GM23338 (cell line): Measurements from ENCODE around the gene CFAP92. TPM values are rescaled to one million over a fixed set of nuclear protein-coding genes. Genes with fewer than 3 reads are reported as not detected.

ENCODE experiments used
- ATAC-seq: fragments of 200-7000 bp; cut with Tn5 transposase; 3 replicates; pipeline ENCODE4 v1.9.1; 2020
- DNase-seq: peaks from one replicate; pipeline ENCODE4 v3.0.0-alpha.2; 2015; ENCODE audit warnings: low spot score
- H2AFZ ChIP-seq: fragments of 200-600 bp; sonication (generic); 2 replicates; pipeline ENCODE4 v1.8.0; 2016; ENCODE audit warnings: antibody characterized with exemption, mild to moderate bottlenecking, moderate library complexity
- H3F3A ChIP-seq: fragments of 200-600 bp; sonication (generic); replicated peaks from 2 replicates; pipeline ENCODE4 v1.8.0; 2017; ENCODE audit warnings: antibody characterized with exemption, mixed run types, low read depth
- H3K27ac ChIP-seq: fragments of 200-600 bp; sonication (generic); 2 replicates; pipeline ENCODE4 v1.6.1; 2016; ENCODE audit warnings: low read depth
- H3K27me3 ChIP-seq: fragments of 200-600 bp; sonication (generic); 2 replicates; pipeline ENCODE4 v1.8.0; 2016; ENCODE audit warnings: mild to moderate bottlenecking, mixed run types, moderate library complexity; ENCODE audit not compliant: insufficient read depth
- H3K36me3 ChIP-seq: fragments of 200-600 bp; sonication (generic); 2 replicates; pipeline ENCODE4 v1.8.0; 2016; ENCODE audit warnings: mild to moderate bottlenecking; ENCODE audit not compliant: insufficient read depth
- H3K4me1 ChIP-seq: fragments of 200-600 bp; sonication (generic); 2 replicates; pipeline ENCODE4 v1.8.0; 2016; ENCODE audit warnings: mild to moderate bottlenecking, moderate library complexity; ENCODE audit not compliant: insufficient read depth
- H3K4me2 ChIP-seq: fragments of 200-600 bp; sonication (generic); 2 replicates; pipeline ENCODE4 v1.7.1; 2017; ENCODE audit warnings: mixed run types
- H3K4me3 ChIP-seq: fragments of 200-600 bp; sonication (generic); 2 replicates; pipeline ENCODE4 v1.6.1; 2016; ENCODE audit warnings: mixed run types
- H3K79me2 ChIP-seq: fragments of 200-600 bp; sonication (generic); replicated peaks from 2 replicates; pipeline ENCODE4 v1.8.0; 2017; ENCODE audit warnings: mild to moderate bottlenecking; ENCODE audit not compliant: insufficient read depth
- H3K9me2 ChIP-seq: fragments of 200-600 bp; sonication (generic); 2 replicates; pipeline ENCODE4 v1.8.0; 2017; ENCODE audit not compliant: insufficient read depth
- H4K20me1 ChIP-seq: fragments of 200-600 bp; sonication (generic); replicated peaks from 2 replicates; pipeline ENCODE4 v1.8.0; 2017; ENCODE audit warnings: mild to moderate bottlenecking; ENCODE audit not compliant: insufficient read depth
- H3K27ac Mint-ChIP-seq: 2 replicates; pipeline ENCODE4 v1.8.0; 2020; ENCODE audit warnings: inconsistent platforms, mild to moderate bottlenecking, moderate library complexity, mixed read lengths
- H3K27me3 Mint-ChIP-seq: 3 replicates; pipeline ENCODE4 v1.8.0; 2022; ENCODE audit warnings: low read depth, mild to moderate bottlenecking, moderate library complexity, mixed read lengths, inconsistent platforms; ENCODE audit not compliant: insufficient read depth, poor library complexity
- H3K36me3 Mint-ChIP-seq: 3 replicates; pipeline ENCODE4 v1.8.0; 2021; ENCODE audit warnings: low read depth, mild to moderate bottlenecking, inconsistent platforms, moderate library complexity, mixed read lengths
- H3K4me1 Mint-ChIP-seq: 3 replicates; pipeline ENCODE4 v1.8.0; 2020; ENCODE audit warnings: mild to moderate bottlenecking, inconsistent platforms, mixed read lengths
- H3K4me3 Mint-ChIP-seq: 3 replicates; pipeline ENCODE4 v1.8.0; 2021; ENCODE audit warnings: moderate library complexity, mild to moderate bottlenecking, inconsistent platforms, mixed read lengths
- H3K9me3 Mint-ChIP-seq: 3 replicates; pipeline ENCODE4 v1.8.0; 2020; ENCODE audit warnings: moderate library complexity, mild to moderate bottlenecking, inconsistent platforms, mixed read lengths
- CREB1 ChIP-seq: fragments of 250-450 bp; sonication (Bioruptor Pico); IDR thresholded peaks from 2 replicates; pipeline ENCODE4 v1.5.0; 2020; ENCODE audit warnings: low read depth, mild to moderate bottlenecking, moderate library complexity
- CTCF ChIP-seq, 2 experiments: fragments of 200-600 bp in 1 of 2; sonication (generic) in 1 of 2; conservative IDR thresholded peaks; 2 replicates each; pipeline versions ENCODE4 v1.5.1 to v1.6.1; 2016 to 2017; ENCODE audit warnings: antibody characterized with exemption in 2 of 2, low read depth in 2 of 2, mild to moderate bottlenecking in 2 of 2, moderate library complexity in 1 of 2
- ETS1 ChIP-seq: IDR thresholded peaks from 2 replicates; pipeline ENCODE4 v1.6.1; 2016; ENCODE audit warnings: antibody characterized with exemption
- EZH2 ChIP-seq: fragments of 200-600 bp; sonication (generic); IDR thresholded peaks from one replicate; pipeline ENCODE4 v1.8.0; 2017; ENCODE audit warnings: antibody characterized with exemption, mild to moderate bottlenecking, low read depth; ENCODE audit not compliant: unreplicated experiment
- EZH2phosphoT487 ChIP-seq: fragments of 200-600 bp; sonication (generic); IDR thresholded peaks from one replicate; pipeline ENCODE4 v1.8.1; 2018; ENCODE audit warnings: antibody characterized with exemption; ENCODE audit not compliant: unreplicated experiment
- NANOG ChIP-seq: IDR thresholded peaks from 2 replicates; pipeline ENCODE4 v1.6.1; 2016; ENCODE audit warnings: antibody characterized with exemption, borderline replicate concordance
- POLR2AphosphoS5 ChIP-seq: IDR thresholded peaks from 2 replicates; pipeline ENCODE4 v1.6.1; 2016; ENCODE audit warnings: antibody characterized with exemption, low read depth
- STAT1 ChIP-seq: IDR thresholded peaks from one replicate; pipeline ENCODE4 v1.6.1; 2016; ENCODE audit warnings: antibody characterized with exemption; ENCODE audit not compliant: unreplicated experiment
- ZNF114 ChIP-seq: fragments of 250-450 bp; sonication (Bioruptor Pico); IDR thresholded peaks from 2 replicates; pipeline ENCODE4 v1.5.0; 2020; ENCODE audit warnings: mild to moderate bottlenecking, moderate library complexity
- ZNF331 ChIP-seq: fragments of 250-450 bp; sonication (Bioruptor Pico); IDR thresholded peaks from 2 replicates; pipeline ENCODE4 v1.5.0; 2020; ENCODE audit warnings: low read depth, mild to moderate bottlenecking, moderate library complexity
- ZNF462 ChIP-seq: fragments of 250-450 bp; sonication (Bioruptor Pico); IDR thresholded peaks from 2 replicates; pipeline ENCODE4 v1.5.0; 2020; ENCODE audit warnings: mild to moderate bottlenecking, moderate library complexity
- polyA plus RNA-seq: library from polyadenylated mRNA; unstranded; fragments of >200 nt; fragmentation: Nextera tagmentation; extraction: Ambion mirVana; gene quantifications from 2 replicates; pipeline ENCODE4 v1.2.1, GENCODE V29; 2016
- total RNA-seq: library from RNA; depleted of rRNA; stranded (reverse); fragments of >200 nt; shearing (Covaris generic); gene quantifications from 2 replicates; pipeline ENCODE4 v1.2.3, GENCODE V29; 2014

Gene CFAP92
- total and polyA plus RNA-seq, 2 experiments from 2014 or later, result 1.6 to 2.3 TPM

DNA sequence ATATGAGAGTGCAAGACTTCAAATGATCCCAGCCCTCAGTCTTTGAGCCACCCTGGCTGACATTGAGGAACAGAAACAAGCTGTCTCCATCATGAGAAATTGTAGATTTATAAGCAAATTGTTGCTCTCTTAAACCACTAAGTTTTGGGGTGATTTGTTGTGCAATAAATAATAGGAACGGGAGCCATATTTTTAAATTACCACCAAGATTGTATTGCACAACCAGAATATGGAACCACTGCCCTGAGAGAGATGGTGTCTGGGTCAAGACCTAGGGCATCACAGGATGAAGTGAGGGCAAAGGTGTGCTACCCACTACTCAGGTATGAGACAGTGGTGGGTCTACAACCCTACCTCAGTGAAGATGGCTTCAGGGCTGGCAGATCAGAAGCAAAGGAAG is 2.3 kb upstream of the CFAP92 start:
- H3K9me2 ChIP-seq, result 0 out of 2 replicates have a peak, but pooled peaks cover 10% of the 10 kb centered on the region
- 0 out of 2 replicates have a peak, but pooled peaks cover 5% of the 10 kb centered on the region for H3F3A ChIP-seq
- Mint-ChIP-seq H3K4me3 (no peak overlapping the region), H3K9me3 (no peaks in the 10 kb centered on the region), H3K27me3 (peaks cover 45% of the 10 kb centered on the region), H3K27ac (no peak overlapping the region), H3K4me1 (peaks cover 39% of the 10 kb centered on the region), H3K36me3 (no peaks in the 10 kb centered on the region; the same call in 2 of the 3 replicates)
- H2AFZ ChIP-seq, result no peak overlapping the region
- peaks cover 25% of the 10 kb centered on the region for H3K4me1 ChIP-seq
- H3K27ac ChIP-seq, result no peak overlapping the region
- no peak overlapping the region for H3K4me2 ChIP-seq
- TF ChIP-seq POLR2AphosphoS5, result no peak
- no peak for TF ChIP-seq ETS1
- TF ChIP-seq CREB1 (CRISPR knock-in tag), result no peak
- no peak for TF ChIP-seq NANOG
- H3K36me3 ChIP-seq, result no peaks in the 10 kb centered on the region
- H4K20me1 ChIP-seq, result no peaks in the 10 kb centered on the region; the same call in 1 of the 2 replicates
- no peak for ATAC-seq
- H3K79me2 ChIP-seq, result no peaks in the 10 kb centered on the region
- H3K4me3 ChIP-seq, result no peak overlapping the region
- DNase-seq, result no peak
- H3K27me3 ChIP-seq, result peaks cover 83% of the 10 kb centered on the region

DNA sequence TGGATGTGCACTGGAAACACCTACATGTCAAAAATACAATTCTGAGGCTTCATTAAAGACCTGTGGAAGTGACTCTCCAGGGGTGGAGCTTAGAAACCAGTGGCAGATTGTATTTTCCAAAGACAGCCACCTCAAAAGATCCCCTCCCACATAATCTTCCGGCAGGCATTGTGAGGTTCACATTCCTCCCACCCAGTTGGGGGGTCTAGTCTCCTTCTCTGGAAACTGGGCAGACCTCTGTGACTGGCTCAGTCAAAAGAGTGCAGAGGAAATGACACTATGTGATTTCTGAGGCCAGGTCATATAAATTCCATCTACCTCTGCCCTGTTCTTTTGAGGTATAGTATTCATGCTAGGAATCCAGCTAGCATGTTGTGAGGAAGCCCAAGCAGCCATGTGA is 1.9 kb upstream of the CFAP92 start:
- no peak overlapping the region for H3K27ac Mint-ChIP-seq
- H4K20me1 ChIP-seq, result no peaks in the 10 kb centered on the region; the same call in 1 of the 2 replicates
- H3K4me3 ChIP-seq, result no peak overlapping the region
- ATAC-seq (no peak), DNase-seq (no peak)
- 0 out of 2 replicates have a peak, but pooled peaks cover 10% of the 10 kb centered on the region for H3K9me2 ChIP-seq
- H3K4me1 Mint-ChIP-seq, result peaks cover 38% of the 10 kb centered on the region
- no peak overlapping the region for H2AFZ ChIP-seq
- H3K36me3 ChIP-seq, result no peaks in the 10 kb centered on the region
- H3K36me3 Mint-ChIP-seq, result no peaks in the 10 kb centered on the region; the same call in 2 of the 3 replicates
- peaks cover 78% of the 10 kb centered on the region for H3K27me3 ChIP-seq
- H3K9me3 Mint-ChIP-seq, result no peaks in the 10 kb centered on the region
- 0 out of 2 replicates have a peak, but pooled peaks cover 5% of the 10 kb centered on the region for H3F3A ChIP-seq
- H3K4me1 ChIP-seq, result peaks cover 25% of the 10 kb centered on the region
- no peak overlapping the region for H3K4me3 Mint-ChIP-seq
- peaks cover 43% of the 10 kb centered on the region for H3K27me3 Mint-ChIP-seq
- H3K79me2 ChIP-seq, result no peaks in the 10 kb centered on the region
- no peak overlapping the region for H3K27ac ChIP-seq
- H3K4me2 ChIP-seq, result no peak overlapping the region
- no peak for TF ChIP-seq CTCF (conservative IDR thresholded peaks at IDR 0.05; ENCODE audit: low read depth in 2 of 2)
- no peak for TF ChIP-seq ZNF114
- TF ChIP-seq ZNF331 (CRISPR knock-in tag), result no peak
- TF ChIP-seq CREB1 (CRISPR knock-in tag), result no peak
- TF ChIP-seq NANOG, result no peak
- TF ChIP-seq ZNF462 (CRISPR knock-in tag), result no peak
- no peak for TF ChIP-seq EZH2
- no peak for TF ChIP-seq STAT1
- TF ChIP-seq EZH2phosphoT487, result no peak
- TF ChIP-seq POLR2AphosphoS5, result no peak
